ENCODE results near the gene MATN1. TPM values are rescaled to one million over a fixed set of nuclear protein-coding genes. Genes with fewer than 3 reads are reported as not detected.
A peak's percentile ranks its signal among the peaks of the same experiment; 100 is the strongest.

Gene MATN1
- polyA plus RNA-seq, 3 donors = 0.07 TPM; not detected in 2

- peak overlapping the region; percentile 68 to 100 (median 85) for H3K27ac Mint-ChIP-seq
- Histone ChIP-seq H3K4me2 (replicated peaks; ENCODE audit: extremely low read depth, low read length, poor library complexity, severe bottlenecking) (peak overlapping the region; percentile 33), H3K9me3 (replicated peaks in 1 of 2; ENCODE audit: control insufficient read depth in 1 of 2, insufficient read depth in 1 of 2, low read length in 2 of 2) (no peaks in the 10 kb centered on the region), H3K4me3 (replicated peaks in 1 of 3; ENCODE audit: low read depth in 2 of 3, low read length in 3 of 3) (peak overlapping the region in 1 of 3 experiments; percentile 2), H3K27me3 (ENCODE audit: control insufficient read depth in 2 of 2, insufficient read depth in 2 of 2, low read length in 2 of 2) (no peaks in the 10 kb centered on the region), H3K79me2 (ENCODE audit: insufficient read depth, low read length) (peaks cover 100% of the 10 kb centered on the region), H3K9ac (ENCODE audit: insufficient read depth, low read length, poor library complexity, severe bottlenecking) (no peak overlapping the region), H3K36me3 (replicated peaks in 1 of 2; ENCODE audit: control insufficient read depth in 1 of 2, insufficient read depth in 2 of 2, low read length in 2 of 2) (peaks cover 66 to 93% of the 10 kb centered on the region in 2 donors), H3K27ac (ENCODE audit: low read depth in 1 of 2, low read length in 2 of 2) (peak overlapping the region; percentile 35 to 77), H3K4me1 (ENCODE audit: control insufficient read depth in 1 of 2, insufficient read depth in 2 of 2, low read length in 2 of 2) (peaks cover 87 to 88% of the 10 kb centered on the region in 2 donors), H2AFZ (ENCODE audit: insufficient read depth, low read depth, low read length, poor library complexity, severe bottlenecking) (no peak overlapping the region), H4K20me1 (ENCODE audit: insufficient read depth, low read length) (peaks cover 100% of the 10 kb centered on the region)
- peak overlapping the region in 1 of 2 donors; percentile 14 for H3K4me3 Mint-ChIP-seq
- TF ChIP-seq, protein P1, sequence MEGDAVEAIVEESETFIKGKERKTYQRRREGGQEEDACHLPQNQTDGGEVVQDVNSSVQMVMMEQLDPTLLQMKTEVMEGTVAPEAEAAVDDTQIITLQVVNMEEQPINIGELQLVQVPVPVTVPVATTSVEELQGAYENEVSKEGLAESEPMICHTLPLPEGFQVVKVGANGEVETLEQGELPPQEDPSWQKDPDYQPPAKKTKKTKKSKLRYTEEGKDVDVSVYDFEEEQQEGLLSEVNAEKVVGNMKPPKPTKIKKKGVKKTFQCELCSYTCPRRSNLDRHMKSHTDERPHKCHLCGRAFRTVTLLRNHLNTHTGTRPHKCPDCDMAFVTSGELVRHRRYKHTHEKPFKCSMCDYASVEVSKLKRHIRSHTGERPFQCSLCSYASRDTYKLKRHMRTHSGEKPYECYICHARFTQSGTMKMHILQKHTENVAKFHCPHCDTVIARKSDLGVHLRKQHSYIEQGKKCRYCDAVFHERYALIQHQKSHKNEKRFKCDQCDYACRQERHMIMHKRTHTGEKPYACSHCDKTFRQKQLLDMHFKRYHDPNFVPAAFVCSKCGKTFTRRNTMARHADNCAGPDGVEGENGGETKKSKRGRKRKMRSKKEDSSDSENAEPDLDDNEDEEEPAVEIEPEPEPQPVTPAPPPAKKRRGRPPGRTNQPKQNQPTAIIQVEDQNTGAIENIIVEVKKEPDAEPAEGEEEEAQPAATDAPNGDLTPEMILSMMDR (IDR thresholded peaks at IDR 0.05) = no peak
- 65% methylated on average over 3 of the region's 7 CpGs for WGBS (ENCODE audit: insufficient coverage)
- peak in 2 of 3 donors; percentile 40 to 50 for DNase-seq
- H3K4me1 Mint-ChIP-seq = peaks cover 93% of the 10 kb centered on the region
- intact Hi-C loops (cut with micrococcal nuclease) = loop anchor here in 1 of 2 donors (5.0 kb wide), 1 partner anchor 33 kb away; no protein-coding TSS in a partner anchor
- peaks cover 94 to 100% of the 10 kb centered on the region in 2 donors for H3K36me3 Mint-ChIP-seq
- no peaks in the 10 kb centered on the region for H3K9me3 Mint-ChIP-seq
- peaks cover 0 to 3% (median 1%) of the 10 kb centered on the region in 3 donors for H3K27me3 Mint-ChIP-seq (ENCODE audit: low read depth in 3 of 3)
Measured at GRCh38 chr1:30744060-30744756, 20.8 kb upstream of the MATN1 start.

- H3K4me3 Mint-ChIP-seq = peak overlapping the region in 1 of 2 donors; percentile 14
- Histone ChIP-seq H3K4me2 (replicated peaks; ENCODE audit: extremely low read depth, low read length, poor library complexity, severe bottlenecking) (peak overlapping the region; percentile 33), H3K27ac (ENCODE audit: low read depth in 1 of 2, low read length in 2 of 2) (peak overlapping the region; percentile 35 to 77), H4K20me1 (ENCODE audit: insufficient read depth, low read length) (peaks cover 100% of the 10 kb centered on the region), H3K4me3 (replicated peaks in 1 of 3; ENCODE audit: low read depth in 2 of 3, low read length in 3 of 3) (peak overlapping the region in 1 of 3 experiments; percentile 2), H2AFZ (ENCODE audit: insufficient read depth, low read depth, low read length, poor library complexity, severe bottlenecking) (no peak overlapping the region), H3K9me3 (replicated peaks in 1 of 2; ENCODE audit: control insufficient read depth in 1 of 2, insufficient read depth in 1 of 2, low read length in 2 of 2) (no peaks in the 10 kb centered on the region), H3K9ac (ENCODE audit: insufficient read depth, low read length, poor library complexity, severe bottlenecking) (no peak overlapping the region), H3K4me1 (ENCODE audit: control insufficient read depth in 1 of 2, insufficient read depth in 2 of 2, low read length in 2 of 2) (peaks cover 82% of the 10 kb centered on the region in 2 donors), H3K79me2 (ENCODE audit: insufficient read depth, low read length) (peaks cover 100% of the 10 kb centered on the region), H3K27me3 (ENCODE audit: control insufficient read depth in 2 of 2, insufficient read depth in 2 of 2, low read length in 2 of 2) (no peaks in the 10 kb centered on the region), H3K36me3 (replicated peaks in 1 of 2; ENCODE audit: control insufficient read depth in 1 of 2, insufficient read depth in 2 of 2, low read length in 2 of 2) (peaks cover 66 to 93% of the 10 kb centered on the region in 2 donors)
- peak in 2 of 3 donors; percentile 37 to 64 for DNase-seq
- H3K4me1 Mint-ChIP-seq = peaks cover 90% of the 10 kb centered on the region
- WGBS (ENCODE audit: insufficient coverage) = no CpG with 5 or more reads among the region's 4 CpGs
- TF ChIP-seq, protein P1 (IDR thresholded peaks at IDR 0.05) = no peak
- H3K9me3 Mint-ChIP-seq = peaks cover 0 to 2% (median 0%) of the 10 kb centered on the region in 7 donors
- H3K27me3 Mint-ChIP-seq (ENCODE audit: low read depth in 3 of 3) = peaks cover 0 to 3% (median 2%) of the 10 kb centered on the region in 3 donors
- H3K27ac Mint-ChIP-seq = peak overlapping the region; percentile 68 to 100 (median 84)
- H3K36me3 Mint-ChIP-seq = peaks cover 94 to 100% of the 10 kb centered on the region in 2 donors
- intact Hi-C loops (cut with micrococcal nuclease) = loop anchor here in 1 of 2 donors (5.0 kb wide), 1 partner anchor 34 kb away; no protein-coding TSS in a partner anchor
Measured at GRCh38 chr1:30743584-30744059, 20.2 kb upstream of the MATN1 start.

All from CD14-positive monocyte (primary cell).